Progenitor cell of endocrine pancreas (in vitro differentiated cells): ENCODE measurements around the gene SYNGR2. TPM values are rescaled to one million over a fixed set of nuclear protein-coding genes. Genes with fewer than 3 reads are reported as not detected.
A peak's percentile ranks its signal among the peaks of the same experiment; 100 is the strongest.

Source experiments
- DNase-seq: peaks from one replicate; pipeline ENCODE4 v3.0.0; 2021; ENCODE audit warnings: low spot score; ENCODE audit not compliant: unreplicated experiment
- H3K27ac Mint-ChIP-seq: 2 replicates; pipeline ENCODE4 v1.8.0; 2021; ENCODE audit warnings: mild to moderate bottlenecking, moderate library complexity, mixed read lengths
- H3K27me3 Mint-ChIP-seq: 2 replicates; pipeline ENCODE4 v1.8.0; 2021; ENCODE audit warnings: mixed read lengths
- H3K36me3 Mint-ChIP-seq: 2 replicates; pipeline ENCODE4 v1.8.0; 2022; ENCODE audit warnings: mixed read lengths; ENCODE audit not compliant: insufficient read depth
- H3K4me1 Mint-ChIP-seq: 2 replicates; pipeline ENCODE4 v1.8.0; 2021; ENCODE audit warnings: low read depth, mixed read lengths
- H3K4me3 Mint-ChIP-seq: 2 replicates; pipeline ENCODE4 v1.8.0; 2021; ENCODE audit warnings: low read depth, mild to moderate bottlenecking, moderate library complexity, mixed read lengths
- H3K9me3 Mint-ChIP-seq: 2 replicates; pipeline ENCODE4 v1.8.0; 2021; ENCODE audit warnings: low read depth, mixed read lengths
- CTCF ChIP-seq: fragments of 200-600 bp; sonication (generic); IDR thresholded peaks from one replicate; pipeline ENCODE4 v1.5.0; 2021; ENCODE audit warnings: antibody characterized with exemption, mild to moderate bottlenecking; ENCODE audit not compliant: unreplicated experiment
- total RNA-seq: library from RNA; stranded (reverse); gene quantifications from 2 replicates; pipeline ENCODE4 v1.2.1, GENCODE V29; 2021

Gene SYNGR2
- total RNA-seq, 1 donor from 2014 or later, result 51.5 TPM

GRCh38 chr17:78125138-78125913 is 43.1 kb upstream of the SYNGR2 start:
- H3K27ac Mint-ChIP-seq, result no peak overlapping the region
- H3K9me3 Mint-ChIP-seq, result no peaks in the 10 kb centered on the region
- DNase-seq, result no peak
- H3K27me3 Mint-ChIP-seq, result peaks cover 5% of the 10 kb centered on the region
- H3K4me3 Mint-ChIP-seq, result no peak overlapping the region
- H3K36me3 Mint-ChIP-seq, result peaks cover 7% of the 10 kb centered on the region
- no peak for TF ChIP-seq CTCF
- H3K4me1 Mint-ChIP-seq, result peaks cover 6% of the 10 kb centered on the region

GRCh38 chr17:78125976-78126894 is 42.1 kb upstream of the SYNGR2 start:
- H3K36me3 Mint-ChIP-seq, result peaks cover 6% of the 10 kb centered on the region
- no peak for TF ChIP-seq CTCF
- no peak for DNase-seq
- peaks cover 6% of the 10 kb centered on the region for H3K4me1 Mint-ChIP-seq
- peaks cover 13% of the 10 kb centered on the region for H3K27me3 Mint-ChIP-seq
- peak overlapping the region; percentile 37 for H3K27ac Mint-ChIP-seq
- no peak overlapping the region for H3K4me3 Mint-ChIP-seq
- H3K9me3 Mint-ChIP-seq, result no peaks in the 10 kb centered on the region

- H3K4me3 Mint-ChIP-seq, result peak overlapping the region; percentile 83
- peak overlapping the region; percentile 97 for H3K27ac Mint-ChIP-seq
- no peak for TF ChIP-seq CTCF
- H3K9me3 Mint-ChIP-seq, result no peaks in the 10 kb centered on the region
- H3K4me1 Mint-ChIP-seq, result peaks cover 6% of the 10 kb centered on the region
- peaks cover 13% of the 10 kb centered on the region for H3K27me3 Mint-ChIP-seq
- peaks cover 6% of the 10 kb centered on the region for H3K36me3 Mint-ChIP-seq
- DNase-seq, result no peak
These were observed 41.5 kb upstream of the SYNGR2 start for GRCh38 chr17:78126895-78127238.

GRCh38 chr17:78127239-78127887 is 41.0 kb upstream of the SYNGR2 start:
- H3K27me3 Mint-ChIP-seq, result peaks cover 13% of the 10 kb centered on the region
- peak overlapping the region; percentile 97 for H3K27ac Mint-ChIP-seq
- H3K4me1 Mint-ChIP-seq, result peaks cover 6% of the 10 kb centered on the region
- H3K9me3 Mint-ChIP-seq, result no peaks in the 10 kb centered on the region
- no peak for TF ChIP-seq CTCF
- peak; percentile 45 for DNase-seq
- peaks cover 6% of the 10 kb centered on the region for H3K36me3 Mint-ChIP-seq
- peak overlapping the region; percentile 83 for H3K4me3 Mint-ChIP-seq
